ENCODE measurements around the gene RAD51B.

- TF ChIP-seq CTCF (IDR thresholded peaks at IDR 0.05) (no peak), POLR2AphosphoS5 (IDR thresholded peaks at IDR 0.05; ENCODE audit: low read depth, low read length) (no peak), SIN3A (IDR thresholded peaks at IDR 0.05; ENCODE audit: borderline replicate concordance, insufficient read depth, low read depth, low read length) (no peak), TCF7L2 (IDR thresholded peaks at IDR 0.05; ENCODE audit: low read depth, low read length) (no peak)
- TF ChIP-seq, protein P1, sequence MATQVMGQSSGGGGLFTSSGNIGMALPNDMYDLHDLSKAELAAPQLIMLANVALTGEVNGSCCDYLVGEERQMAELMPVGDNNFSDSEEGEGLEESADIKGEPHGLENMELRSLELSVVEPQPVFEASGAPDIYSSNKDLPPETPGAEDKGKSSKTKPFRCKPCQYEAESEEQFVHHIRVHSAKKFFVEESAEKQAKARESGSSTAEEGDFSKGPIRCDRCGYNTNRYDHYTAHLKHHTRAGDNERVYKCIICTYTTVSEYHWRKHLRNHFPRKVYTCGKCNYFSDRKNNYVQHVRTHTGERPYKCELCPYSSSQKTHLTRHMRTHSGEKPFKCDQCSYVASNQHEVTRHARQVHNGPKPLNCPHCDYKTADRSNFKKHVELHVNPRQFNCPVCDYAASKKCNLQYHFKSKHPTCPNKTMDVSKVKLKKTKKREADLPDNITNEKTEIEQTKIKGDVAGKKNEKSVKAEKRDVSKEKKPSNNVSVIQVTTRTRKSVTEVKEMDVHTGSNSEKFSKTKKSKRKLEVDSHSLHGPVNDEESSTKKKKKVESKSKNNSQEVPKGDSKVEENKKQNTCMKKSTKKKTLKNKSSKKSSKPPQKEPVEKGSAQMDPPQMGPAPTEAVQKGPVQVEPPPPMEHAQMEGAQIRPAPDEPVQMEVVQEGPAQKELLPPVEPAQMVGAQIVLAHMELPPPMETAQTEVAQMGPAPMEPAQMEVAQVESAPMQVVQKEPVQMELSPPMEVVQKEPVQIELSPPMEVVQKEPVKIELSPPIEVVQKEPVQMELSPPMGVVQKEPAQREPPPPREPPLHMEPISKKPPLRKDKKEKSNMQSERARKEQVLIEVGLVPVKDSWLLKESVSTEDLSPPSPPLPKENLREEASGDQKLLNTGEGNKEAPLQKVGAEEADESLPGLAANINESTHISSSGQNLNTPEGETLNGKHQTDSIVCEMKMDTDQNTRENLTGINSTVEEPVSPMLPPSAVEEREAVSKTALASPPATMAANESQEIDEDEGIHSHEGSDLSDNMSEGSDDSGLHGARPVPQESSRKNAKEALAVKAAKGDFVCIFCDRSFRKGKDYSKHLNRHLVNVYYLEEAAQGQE (IDR thresholded peaks at IDR 0.05; ENCODE audit: insufficient read depth in 1 of 2, low read depth in 2 of 2, low read length in 1 of 2): no peak
Observed at GRCh38 chr14:68719634-68720384, 900.2 kb downstream of the RAD51B start.
